Measurements from ENCODE around the gene CD53.

The CD53 gene

GRCh38 chr1:110893908-110894490 is 21.1 kb downstream of the CD53 start:
- no peaks in the 10 kb centered on the region; the same call in 1 of the 2 replicates for H3K4me1 ChIP-seq (ENCODE audit: control insufficient read depth, insufficient read depth, low read length)
- H3K4me3 ChIP-seq (ENCODE audit: low read length), result no peak overlapping the region
- H3K27ac ChIP-seq (ENCODE audit: low read length), result no peak overlapping the region
- no peaks in the 10 kb centered on the region for H3K36me3 ChIP-seq (ENCODE audit: control insufficient read depth, insufficient read depth, low read length)
- no peaks in the 10 kb centered on the region for H3K9me3 ChIP-seq (ENCODE audit: control insufficient read depth, insufficient read depth, low read length)
- no peaks in the 10 kb centered on the region for H3K27me3 ChIP-seq (ENCODE audit: control insufficient read depth, insufficient read depth, low read length)
- no CpG with 5 or more reads among the region's 3 CpGs for WGBS (ENCODE audit: insufficient coverage, insufficient read length)
- no peak for DNase-seq (ENCODE audit: low read depth, low spot score)

- DNase-seq (ENCODE audit: low read depth, low spot score), result no peak
- H3K27me3 ChIP-seq (ENCODE audit: control insufficient read depth, insufficient read depth, low read length), result no peaks in the 10 kb centered on the region
- no peaks in the 10 kb centered on the region for H3K36me3 ChIP-seq (ENCODE audit: control insufficient read depth, insufficient read depth, low read length)
- H3K27ac ChIP-seq (ENCODE audit: low read length), result no peak overlapping the region
- H3K4me3 ChIP-seq (ENCODE audit: low read length), result no peak overlapping the region
- H3K9me3 ChIP-seq (ENCODE audit: control insufficient read depth, insufficient read depth, low read length), result no peaks in the 10 kb centered on the region
- H3K4me1 ChIP-seq (ENCODE audit: control insufficient read depth, insufficient read depth, low read length), result no peaks in the 10 kb centered on the region; the same call in 1 of the 2 replicates
- no CpG with 5 or more reads among the region's 2 CpGs for WGBS (ENCODE audit: insufficient coverage, insufficient read length)
Observed at GRCh38 chr1:110896090-110896489, 23.1 kb downstream of the CD53 start.

DNA sequence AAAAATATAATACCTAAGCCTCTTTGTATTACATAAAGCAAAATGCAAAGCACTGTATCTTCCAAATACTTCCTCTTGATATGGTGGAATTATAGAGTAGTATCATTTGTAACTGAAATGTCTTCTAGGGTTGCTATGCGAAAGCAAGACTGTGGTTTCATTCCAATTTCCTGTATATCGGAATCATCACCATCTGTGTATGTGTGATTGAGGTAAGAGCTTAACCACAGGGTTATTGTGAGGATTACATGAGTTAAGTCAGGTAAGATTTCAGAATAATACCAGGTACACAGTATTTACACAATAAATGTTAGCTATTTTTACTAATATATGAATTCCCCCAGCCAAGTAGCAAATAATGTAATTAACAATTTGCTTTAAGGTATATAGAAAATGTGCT is 24.7 kb downstream of the CD53 start:
- no peak for DNase-seq (ENCODE audit: low read depth, low spot score)
- WGBS (ENCODE audit: insufficient coverage, insufficient read length), result no CpG with 5 or more reads among the region's 2 CpGs
- Histone ChIP-seq H3K4me3 (ENCODE audit: low read length) (no peak overlapping the region), H3K27ac (ENCODE audit: low read length) (no peak overlapping the region), H3K4me1 (ENCODE audit: control insufficient read depth, insufficient read depth, low read length) (no peaks in the 10 kb centered on the region; the same call in 1 of the 2 replicates), H3K9me3 (ENCODE audit: control insufficient read depth, insufficient read depth, low read length) (no peaks in the 10 kb centered on the region), H3K36me3 (ENCODE audit: control insufficient read depth, insufficient read depth, low read length) (no peaks in the 10 kb centered on the region), H3K27me3 (ENCODE audit: control insufficient read depth, insufficient read depth, low read length) (no peaks in the 10 kb centered on the region)

DNA sequence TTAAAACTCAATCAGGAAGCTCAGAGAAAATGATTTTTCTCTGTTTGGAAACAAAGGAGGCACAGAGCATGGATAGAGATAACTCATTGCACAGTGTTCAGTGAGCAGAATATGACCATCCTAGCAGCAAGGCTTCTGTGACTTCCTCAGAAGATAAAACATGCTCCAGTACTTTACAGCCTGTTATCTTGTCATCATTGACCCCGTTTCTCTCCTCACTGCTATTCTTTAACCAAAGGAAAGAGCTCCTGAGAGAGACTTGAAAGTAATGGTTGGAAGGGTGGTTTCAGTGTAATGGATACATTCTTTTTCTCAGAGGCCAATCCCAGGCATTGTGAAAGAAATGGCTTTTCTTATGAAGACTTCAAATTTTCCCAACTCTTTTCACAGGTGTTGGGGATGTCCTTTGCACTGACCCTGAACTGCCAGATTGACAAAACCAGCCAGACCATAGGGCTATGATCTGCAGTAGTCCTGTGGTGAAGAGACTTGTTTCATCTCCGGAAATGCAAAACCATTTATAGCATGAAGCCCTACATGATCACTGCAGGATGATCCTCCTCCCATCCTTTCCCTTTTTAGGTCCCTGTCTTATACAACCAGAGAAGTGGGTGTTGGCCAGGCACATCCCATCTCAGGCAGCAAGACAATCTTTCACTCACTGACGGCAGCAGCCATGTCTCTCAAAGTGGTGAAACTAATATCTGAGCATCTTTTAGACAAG is 25.9 kb downstream of the CD53 start:
- Histone ChIP-seq H3K27me3 (ENCODE audit: control insufficient read depth, insufficient read depth, low read length) (no peaks in the 10 kb centered on the region), H3K36me3 (ENCODE audit: control insufficient read depth, insufficient read depth, low read length) (no peaks in the 10 kb centered on the region), H3K27ac (ENCODE audit: low read length) (no peak overlapping the region), H3K4me1 (ENCODE audit: control insufficient read depth, insufficient read depth, low read length) (no peaks in the 10 kb centered on the region), H3K4me3 (ENCODE audit: low read length) (no peak overlapping the region), H3K9me3 (ENCODE audit: control insufficient read depth, insufficient read depth, low read length) (no peaks in the 10 kb centered on the region)
- no peak for DNase-seq (ENCODE audit: low read depth, low spot score)
- no CpG with 5 or more reads among the region's 3 CpGs for WGBS (ENCODE audit: insufficient coverage, insufficient read length)

DNA sequence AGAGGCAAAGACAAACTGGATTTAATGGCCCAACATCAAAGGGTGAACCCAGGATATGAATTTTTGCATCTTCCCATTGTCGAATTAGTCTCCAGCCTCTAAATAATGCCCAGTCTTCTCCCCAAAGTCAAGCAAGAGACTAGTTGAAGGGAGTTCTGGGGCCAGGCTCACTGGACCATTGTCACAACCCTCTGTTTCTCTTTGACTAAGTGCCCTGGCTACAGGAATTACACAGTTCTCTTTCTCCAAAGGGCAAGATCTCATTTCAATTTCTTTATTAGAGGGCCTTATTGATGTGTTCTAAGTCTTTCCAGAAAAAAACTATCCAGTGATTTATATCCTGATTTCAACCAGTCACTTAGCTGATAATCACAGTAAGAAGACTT is 26.5 kb downstream of the CD53 start:
- H3K4me1 ChIP-seq (ENCODE audit: control insufficient read depth, insufficient read depth, low read length), result no peaks in the 10 kb centered on the region
- no peak overlapping the region for H3K4me3 ChIP-seq (ENCODE audit: low read length)
- H3K27ac ChIP-seq (ENCODE audit: low read length), result no peak overlapping the region
- DNase-seq (ENCODE audit: low read depth, low spot score), result no peak
- H3K9me3 ChIP-seq (ENCODE audit: control insufficient read depth, insufficient read depth, low read length), result no peaks in the 10 kb centered on the region
- H3K36me3 ChIP-seq (ENCODE audit: control insufficient read depth, insufficient read depth, low read length), result no peaks in the 10 kb centered on the region
- no peaks in the 10 kb centered on the region for H3K27me3 ChIP-seq (ENCODE audit: control insufficient read depth, insufficient read depth, low read length)
- no CpG with 5 or more reads among the region's 1 CpG for WGBS (ENCODE audit: insufficient coverage, insufficient read length)

DNA sequence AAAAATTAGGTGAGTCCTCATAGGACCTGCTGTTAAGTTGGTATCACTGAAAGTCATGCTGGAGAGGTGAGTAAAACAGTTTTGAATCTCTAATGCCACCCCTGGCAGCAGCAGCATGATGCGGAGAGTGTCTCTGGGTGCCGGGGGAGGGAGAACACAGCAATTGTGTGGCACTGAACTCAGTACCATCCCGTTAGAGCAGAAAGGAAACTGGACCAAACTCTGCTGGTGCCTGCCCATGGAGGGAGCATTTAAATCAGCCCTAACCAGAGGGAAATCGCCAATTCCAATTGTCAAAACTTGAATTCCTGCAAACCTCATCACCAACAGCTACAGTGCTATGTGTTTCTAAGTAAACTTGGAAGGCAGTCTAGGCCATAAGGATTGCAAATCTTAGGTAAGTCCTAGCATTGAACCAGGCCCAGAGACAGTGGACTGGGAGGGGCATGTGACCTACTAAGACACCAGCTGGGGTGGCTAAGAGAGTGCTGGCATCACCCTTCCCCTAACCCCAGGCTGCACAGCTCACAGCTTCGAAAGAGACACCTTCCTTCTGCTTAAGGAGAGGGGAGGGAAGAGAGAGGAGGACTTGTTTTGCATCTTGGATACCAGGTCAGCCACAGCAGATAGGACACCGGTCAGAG is 30.0 kb downstream of the CD53 start:
- H3K4me3 ChIP-seq (ENCODE audit: low read length), result no peak overlapping the region
- DNase-seq (ENCODE audit: low read depth, low spot score), result no peak
- H3K9me3 ChIP-seq (ENCODE audit: control insufficient read depth, insufficient read depth, low read length), result no peaks in the 10 kb centered on the region
- H3K36me3 ChIP-seq (ENCODE audit: control insufficient read depth, insufficient read depth, low read length), result no peaks in the 10 kb centered on the region
- no CpG with 5 or more reads among the region's 6 CpGs for WGBS (ENCODE audit: insufficient coverage, insufficient read length)
- no peak overlapping the region for H3K27ac ChIP-seq (ENCODE audit: low read length)
- no peaks in the 10 kb centered on the region for H3K27me3 ChIP-seq (ENCODE audit: control insufficient read depth, insufficient read depth, low read length)
- no peaks in the 10 kb centered on the region for H3K4me1 ChIP-seq (ENCODE audit: control insufficient read depth, insufficient read depth, low read length)

- Histone ChIP-seq H3K9me3 (ENCODE audit: control insufficient read depth, insufficient read depth, low read length) (no peaks in the 10 kb centered on the region), H3K36me3 (ENCODE audit: control insufficient read depth, insufficient read depth, low read length) (no peaks in the 10 kb centered on the region), H3K27me3 (ENCODE audit: control insufficient read depth, insufficient read depth, low read length) (no peaks in the 10 kb centered on the region), H3K27ac (ENCODE audit: low read length) (no peak overlapping the region), H3K4me3 (ENCODE audit: low read length) (no peak overlapping the region), H3K4me1 (ENCODE audit: control insufficient read depth, insufficient read depth, low read length) (no peaks in the 10 kb centered on the region)
- WGBS (ENCODE audit: insufficient coverage, insufficient read length), result no CpG with 5 or more reads among the region's 3 CpGs
- no peak for DNase-seq (ENCODE audit: low read depth, low spot score)
Observed at GRCh38 chr1:110903853-110904500, 31.0 kb downstream of the CD53 start.

- Histone ChIP-seq H3K4me3 (ENCODE audit: low read length) (no peak overlapping the region), H3K4me1 (ENCODE audit: control insufficient read depth, insufficient read depth, low read length) (peaks cover 2% of the 10 kb centered on the region; the same call in 1 of the 2 replicates), H3K27me3 (ENCODE audit: control insufficient read depth, insufficient read depth, low read length) (no peaks in the 10 kb centered on the region), H3K9me3 (ENCODE audit: control insufficient read depth, insufficient read depth, low read length) (no peaks in the 10 kb centered on the region), H3K27ac (ENCODE audit: low read length) (no peak overlapping the region), H3K36me3 (ENCODE audit: control insufficient read depth, insufficient read depth, low read length) (no peaks in the 10 kb centered on the region)
- no peak for DNase-seq (ENCODE audit: low read depth, low spot score)
Observed at GRCh38 chr1:110912784-110913183, 39.8 kb downstream of the CD53 start.

DNA sequence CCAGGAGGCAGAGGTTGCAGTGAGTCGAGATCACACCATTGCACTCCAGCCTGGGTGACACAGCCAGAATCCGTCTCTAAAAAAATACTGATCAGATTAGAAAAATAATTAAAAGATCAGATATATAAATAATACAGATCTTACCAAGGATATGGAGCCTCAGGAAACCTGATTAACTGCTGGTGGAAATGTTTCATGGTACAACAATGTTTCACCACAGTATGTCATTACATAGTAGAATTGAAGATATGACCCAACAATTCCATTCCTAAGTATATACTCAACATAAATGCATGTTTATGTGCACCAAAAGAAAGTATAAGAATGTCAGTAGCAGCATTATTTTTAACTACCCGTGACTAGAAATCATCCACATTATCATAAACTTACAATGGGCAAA is 41.7 kb downstream of the CD53 start:
- Histone ChIP-seq H3K9me3 (ENCODE audit: control insufficient read depth, insufficient read depth, low read length) (no peaks in the 10 kb centered on the region), H3K27me3 (ENCODE audit: control insufficient read depth, insufficient read depth, low read length) (no peaks in the 10 kb centered on the region), H3K36me3 (ENCODE audit: control insufficient read depth, insufficient read depth, low read length) (no peaks in the 10 kb centered on the region), H3K4me1 (ENCODE audit: control insufficient read depth, insufficient read depth, low read length) (peaks cover 2% of the 10 kb centered on the region; the same call in 1 of the 2 replicates), H3K4me3 (ENCODE audit: low read length) (no peak overlapping the region), H3K27ac (ENCODE audit: low read length) (no peak overlapping the region)
- no peak for DNase-seq (ENCODE audit: low read depth, low spot score)
- WGBS (ENCODE audit: insufficient coverage, insufficient read length), result no CpG with 5 or more reads among the region's 3 CpGs

- Histone ChIP-seq H3K4me3 (ENCODE audit: low read length) (no peak overlapping the region), H3K27me3 (ENCODE audit: control insufficient read depth, insufficient read depth, low read length) (no peaks in the 10 kb centered on the region), H3K4me1 (ENCODE audit: control insufficient read depth, insufficient read depth, low read length) (peaks cover 2% of the 10 kb centered on the region; the same call in 1 of the 2 replicates), H3K36me3 (ENCODE audit: control insufficient read depth, insufficient read depth, low read length) (no peaks in the 10 kb centered on the region), H3K27ac (ENCODE audit: low read length) (no peak overlapping the region), H3K9me3 (ENCODE audit: control insufficient read depth, insufficient read depth, low read length) (no peaks in the 10 kb centered on the region)
- DNase-seq (ENCODE audit: low read depth, low spot score), result no peak
- no CpG with 5 or more reads among the region's 2 CpGs for WGBS (ENCODE audit: insufficient coverage, insufficient read length)
Observed at GRCh38 chr1:110915804-110916203, 42.9 kb downstream of the CD53 start.

All from iPS DF 6.9 (cell line).